Uterus (tissue), 4 donors: ENCODE measurements around the gene CD59. TPM values are rescaled to one million over a fixed set of nuclear protein-coding genes. Genes with fewer than 3 reads are reported as not detected.
"Not testable (repeated sequence)": the region's sequence is repeated elsewhere in the genome, so short reads cannot be mapped to it uniquely, and the experiment has no call there.

Source experiments
- DNase-seq, 2 donors: peaks; one replicate each; pipeline ENCODE4 v3.0.0-alpha.2; 2019 to 2020
- H3K27ac ChIP-seq, 2 donors: fragments of 200-600 bp; sonication (generic); 1 replicate in 1 of 2; 2 replicates in 1 of 2; pipeline ENCODE4 v1.5.1; 2016 to 2018
- H3K27me3 ChIP-seq, 2 donors: fragments of 200-600 bp; sonication (generic); one replicate each; pipeline ENCODE4 v1.5.1; 2018 to 2019; ENCODE audit warnings: control low read depth in 1 of 2
- H3K36me3 ChIP-seq, 2 donors: fragments of 200-600 bp; sonication (generic); one replicate each; pipeline ENCODE4 v1.5.1; 2019; ENCODE audit warnings: control low read depth in 1 of 2
- H3K4me1 ChIP-seq, 2 donors: fragments of 200-600 bp; sonication (generic); one replicate each; pipeline ENCODE4 v1.5.1; 2018 to 2019; ENCODE audit warnings: control low read depth in 1 of 2
- H3K4me3 ChIP-seq, 2 donors: fragments of 200-600 bp; sonication (generic); 1 replicate in 1 of 2; 2 replicates in 1 of 2; pipeline ENCODE4 v1.5.1; 2018 to 2019; ENCODE audit warnings: mild to moderate bottlenecking in 1 of 2
- H3K9me3 ChIP-seq, 2 donors: fragments of 200-600 bp; sonication (generic); one replicate each; pipeline ENCODE4 v1.5.1; 2019; ENCODE audit warnings: control low read depth in 1 of 2
- CTCF ChIP-seq, 4 experiments: fragments of 200-600 bp in 2 of 4; fragments of 450-650 bp in 2 of 4; sonication (generic) in 2 of 4; IDR thresholded peaks; one replicate each; pipeline ENCODE4 v1.5.1; 2016 to 2019; ENCODE audit warnings: antibody characterized with exemption in 4 of 4, mild to moderate bottlenecking in 2 of 4, moderate library complexity in 1 of 4
- POLR2A ChIP-seq, 2 donors: fragments of 450-650 bp; IDR thresholded peaks; one replicate each; pipeline ENCODE4 v1.6.1; 2016; ENCODE audit warnings: antibody characterized with exemption in 2 of 2, mild to moderate bottlenecking in 1 of 2, moderate library complexity in 1 of 2
- intact Hi-C: fragments of 100-400 bp; cut with DNase I; formaldehyde crosslinking; loops from one replicate; pipeline ENCODE4 v1.15.1; 2023; ENCODE audit warnings: low total_unique reads
- total RNA-seq, 4 donors: library from RNA; depleted of rRNA in 3 of 4; stranded (reverse); fragments of >200 nt in 3 of 4; gene quantifications; one replicate each; pipeline versions ENCODE4 v1.1.0 to v1.2.4, GENCODE V29; 2014 to 2023
- donor health status: DM: yes; HTN: yes; CAD: no.

Gene CD59
- total RNA-seq, 4 donors from 2014 or later: 221 to 621 (median 300) TPM

GRCh38 chr11:33730716-33731115, 5.5 kb downstream of the CD59 start:
- intact Hi-C loops: no loop called here
- Histone ChIP-seq H3K27me3 (no peaks in the 10 kb centered on the region), H3K4me1 (no peaks in the 10 kb centered on the region), H3K27ac (no peak overlapping the region), H3K36me3 (no peaks in the 10 kb centered on the region), H3K9me3 (no peaks in the 10 kb centered on the region), H3K4me3 (no peak overlapping the region)
- no peak for TF ChIP-seq POLR2A (IDR thresholded peaks at IDR 0.05)
- no peak for TF ChIP-seq CTCF (IDR thresholded peaks at IDR 0.05)
- DNase-seq: no peak

GRCh38 chr11:33729072-33729664, 7.1 kb downstream of the CD59 start:
- intact Hi-C loops, H3K27ac ChIP-seq, H3K27me3 ChIP-seq, H3K4me3 ChIP-seq, DNase-seq, H3K9me3 ChIP-seq, H3K4me1 ChIP-seq, H3K36me3 ChIP-seq: not testable (repeated sequence)

GRCh38 chr11:33727539-33727938, 8.7 kb downstream of the CD59 start:
- DNase-seq, H3K9me3 ChIP-seq, H3K27me3 ChIP-seq, H3K36me3 ChIP-seq, H3K4me3 ChIP-seq, H3K27ac ChIP-seq, intact Hi-C loops: not testable (repeated sequence)
- peaks cover 7 to 18% of the 10 kb centered on the region in 2 donors for H3K4me1 ChIP-seq

GRCh38 chr11:33725496-33725895, 10.7 kb downstream of the CD59 start:
- Histone ChIP-seq H3K27me3 (no peaks in the 10 kb centered on the region), H3K36me3 (no peaks in the 10 kb centered on the region), H3K4me3 (no peak overlapping the region), H3K4me1 (peaks cover 7 to 18% of the 10 kb centered on the region in 2 donors), H3K9me3 (no peaks in the 10 kb centered on the region), H3K27ac (peak overlapping the region in 1 of 2 donors; percentile 87)
- TF ChIP-seq POLR2A (IDR thresholded peaks at IDR 0.05): no peak
- TF ChIP-seq CTCF (IDR thresholded peaks at IDR 0.05): no peak
- DNase-seq: no peak
- intact Hi-C loops: no loop called here

GRCh38 chr11:33724644-33725035, 11.6 kb downstream of the CD59 start:
- no peaks in the 10 kb centered on the region for H3K9me3 ChIP-seq
- TF ChIP-seq CTCF (IDR thresholded peaks at IDR 0.05): no peak
- TF ChIP-seq POLR2A (IDR thresholded peaks at IDR 0.05): no peak
- no peak for DNase-seq
- intact Hi-C loops: no loop called here
- H3K36me3 ChIP-seq: no peaks in the 10 kb centered on the region
- no peaks in the 10 kb centered on the region for H3K27me3 ChIP-seq
- peaks cover 7 to 18% of the 10 kb centered on the region in 2 donors for H3K4me1 ChIP-seq
- H3K27ac ChIP-seq: peak overlapping the region; percentile 49 to 87
- H3K4me3 ChIP-seq: no peak overlapping the region

GRCh38 chr11:33723238-33723881, 12.9 kb downstream of the CD59 start:
- H3K4me3 ChIP-seq: no peak overlapping the region
- H3K27me3 ChIP-seq: no peaks in the 10 kb centered on the region
- TF ChIP-seq POLR2A (IDR thresholded peaks at IDR 0.05): no peak
- TF ChIP-seq CTCF (IDR thresholded peaks at IDR 0.05): no peak
- H3K36me3 ChIP-seq: no peaks in the 10 kb centered on the region
- H3K4me1 ChIP-seq: peaks cover 7 to 18% of the 10 kb centered on the region in 2 donors
- no peaks in the 10 kb centered on the region for H3K9me3 ChIP-seq
- no peak for DNase-seq
- intact Hi-C loops: no loop called here
- H3K27ac ChIP-seq: peak overlapping the region; percentile 49 to 87
